GM21360 (cell line): ENCODE measurements around the gene CDPF1.
"Not testable (repeated sequence)": the region's sequence is repeated elsewhere in the genome, so short reads cannot be mapped to it uniquely, and the experiment has no call there.

Source experiments
- ATAC-seq: cut with Tn5 transposase; IDR thresholded peaks from one replicate; pipeline ENCODE4 v1.9.1; 2021; ENCODE audit warnings: mild to moderate bottlenecking, moderate library complexity; ENCODE audit not compliant: unreplicated experiment

CDPF1 gene

GRCh38 chr22:46281866-46282678 is 32.0 kb upstream of the CDPF1 start:
- ATAC-seq = no peak

DNA sequence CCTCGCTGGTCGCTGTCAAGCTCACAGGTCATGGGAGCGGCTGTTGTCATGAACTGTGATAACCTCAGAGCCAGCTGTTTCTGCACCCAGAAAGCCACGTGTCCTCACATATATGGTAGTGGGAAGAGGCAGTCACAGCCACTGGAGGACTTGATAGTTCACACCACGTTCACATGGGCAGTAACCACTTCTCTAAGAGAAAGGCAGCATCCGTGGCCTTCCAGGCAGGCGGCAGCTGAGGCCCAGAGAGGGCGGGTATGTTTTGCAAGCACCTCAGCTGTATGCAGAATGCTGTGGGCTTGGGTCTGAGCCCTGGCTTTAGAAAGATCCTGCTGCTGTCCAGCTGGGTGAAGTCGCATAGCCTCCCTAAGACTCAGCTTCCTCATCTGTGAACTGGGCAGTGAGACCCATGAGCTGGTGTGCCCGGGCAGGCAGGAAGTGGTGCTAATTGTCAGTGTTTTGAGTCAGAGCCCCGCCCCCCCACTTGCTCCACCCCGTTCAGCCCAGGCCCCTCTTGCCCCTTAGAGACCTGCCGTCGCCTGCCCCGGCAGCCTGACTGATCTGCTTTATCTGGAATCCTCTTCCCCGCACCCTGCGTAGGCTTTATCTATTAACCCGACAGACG is 31.0 kb upstream of the CDPF1 start:
- ATAC-seq = no peak

DNA sequence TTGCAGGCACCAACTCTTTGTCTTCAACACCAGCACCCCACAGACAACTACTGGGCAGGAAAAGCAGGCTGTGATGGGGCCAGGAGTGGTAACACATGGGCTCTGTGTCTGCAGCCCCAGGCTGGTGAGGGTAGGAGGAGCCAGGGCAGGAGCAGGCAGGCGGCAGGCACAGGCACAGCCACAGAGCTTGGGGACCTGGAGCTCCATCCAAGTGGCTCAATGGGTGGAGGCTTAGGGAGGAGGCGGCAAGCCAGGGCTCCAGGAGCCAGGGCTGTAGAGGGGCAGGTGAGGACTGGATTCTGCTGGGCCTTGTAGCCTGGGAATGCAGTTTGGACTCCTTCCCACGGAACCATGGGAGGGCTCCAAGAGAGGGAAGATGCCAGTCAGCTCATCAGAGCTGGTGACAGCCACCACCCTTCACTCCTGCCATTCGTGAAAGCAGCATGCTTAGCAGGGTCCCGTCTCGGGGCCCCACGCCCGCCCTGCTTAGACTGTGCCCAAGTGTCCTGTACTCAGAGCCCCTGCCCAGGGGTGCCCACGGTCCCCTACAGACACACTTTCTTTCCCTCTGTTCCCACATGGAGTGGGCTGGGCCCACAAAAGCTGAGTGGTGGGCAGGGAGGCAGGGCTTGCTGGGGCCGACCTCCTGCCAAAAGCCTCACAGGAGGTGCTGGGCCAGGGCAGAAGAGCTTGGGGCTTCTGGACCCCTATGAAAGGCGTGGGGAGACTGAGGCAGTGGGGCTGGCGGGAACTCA is 30.1 kb upstream of the CDPF1 start:
- ATAC-seq = no peak

- ATAC-seq = no peak
Observed at GRCh38 chr22:46278656-46279645, 28.9 kb upstream of the CDPF1 start.

GRCh38 chr22:46276563-46276962 is 26.5 kb upstream of the CDPF1 start:
- ATAC-seq = no peak

GRCh38 chr22:46275455-46276122 is 25.5 kb upstream of the CDPF1 start:
- ATAC-seq = no peak

- no peak for ATAC-seq
Observed at GRCh38 chr22:46274381-46274780, 24.3 kb upstream of the CDPF1 start.

GRCh38 chr22:46273432-46274148 is 23.5 kb upstream of the CDPF1 start:
- ATAC-seq = no peak

- no peak for ATAC-seq
Observed at GRCh38 chr22:46272762-46273431, 22.8 kb upstream of the CDPF1 start.

DNA sequence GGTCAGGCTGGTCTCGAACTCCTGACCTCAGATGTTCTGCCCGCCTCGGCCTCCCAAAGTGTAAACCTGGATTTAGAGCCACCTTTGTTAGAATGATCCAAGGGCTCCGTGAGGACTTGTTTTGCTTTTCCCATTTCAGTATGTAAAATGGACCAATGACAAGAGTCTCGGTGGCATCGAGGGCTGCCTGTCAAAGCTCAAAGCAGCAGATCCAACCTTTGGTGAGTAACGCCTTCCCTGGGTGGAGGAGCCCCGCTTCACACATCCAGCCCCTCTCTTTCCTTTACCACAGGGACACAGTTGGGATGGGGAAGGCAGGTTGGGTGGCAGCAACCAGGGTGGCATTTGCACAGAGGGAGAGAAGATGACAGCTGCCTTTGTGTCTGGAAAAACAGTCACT is 22.1 kb upstream of the CDPF1 start:
- ATAC-seq = no peak

GRCh38 chr22:46269564-46269963 is 19.5 kb upstream of the CDPF1 start:
- no peak for ATAC-seq

- ATAC-seq = no peak
Observed at GRCh38 chr22:46267431-46268279, 17.6 kb upstream of the CDPF1 start, which contains the start of gene TTC38. TTC38 (plus strand) TSS chr22:46268008; CDS start chr22:46268040, 32 bp downstream.

DNA sequence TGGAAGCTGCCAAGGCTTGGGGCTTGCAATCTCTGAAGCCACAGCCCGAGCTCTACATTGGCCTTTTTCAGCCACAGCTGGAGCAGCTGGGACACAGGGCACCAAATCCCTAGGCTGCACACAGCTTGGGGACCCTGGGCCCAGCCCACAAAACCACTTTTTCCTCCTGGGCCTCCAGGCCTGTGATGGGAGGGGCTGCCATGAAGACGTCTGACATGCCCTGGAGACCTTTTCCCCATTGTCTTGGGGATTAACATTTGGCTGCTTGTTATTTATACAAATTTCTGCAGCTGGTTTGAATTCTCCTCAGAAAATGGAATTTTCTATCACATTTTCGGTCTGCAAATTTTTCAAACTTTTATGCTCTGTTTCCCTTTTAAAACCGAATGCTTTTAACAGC is 15.5 kb upstream of the CDPF1 start:
- ATAC-seq = not testable (repeated sequence)

DNA sequence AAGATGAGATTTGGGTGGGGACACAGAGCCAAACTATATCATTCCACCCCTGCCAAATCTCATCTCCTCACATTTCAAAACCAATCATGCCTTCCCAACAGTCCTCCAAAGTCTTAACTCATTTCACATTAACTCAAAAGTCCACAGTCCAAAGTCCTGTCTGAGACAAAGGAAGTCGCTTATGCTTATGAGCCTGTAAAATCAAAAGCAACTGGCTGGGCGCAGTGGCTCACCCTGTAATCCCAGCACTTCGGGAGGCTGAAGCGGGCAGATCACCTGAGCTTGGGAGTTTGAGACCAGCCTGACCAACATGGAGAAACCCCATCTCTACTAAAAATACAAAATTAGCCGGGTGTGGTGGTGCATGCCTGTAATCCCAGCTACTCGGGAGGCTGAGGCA is 14.4 kb upstream of the CDPF1 start:
- ATAC-seq = not testable (repeated sequence)

DNA sequence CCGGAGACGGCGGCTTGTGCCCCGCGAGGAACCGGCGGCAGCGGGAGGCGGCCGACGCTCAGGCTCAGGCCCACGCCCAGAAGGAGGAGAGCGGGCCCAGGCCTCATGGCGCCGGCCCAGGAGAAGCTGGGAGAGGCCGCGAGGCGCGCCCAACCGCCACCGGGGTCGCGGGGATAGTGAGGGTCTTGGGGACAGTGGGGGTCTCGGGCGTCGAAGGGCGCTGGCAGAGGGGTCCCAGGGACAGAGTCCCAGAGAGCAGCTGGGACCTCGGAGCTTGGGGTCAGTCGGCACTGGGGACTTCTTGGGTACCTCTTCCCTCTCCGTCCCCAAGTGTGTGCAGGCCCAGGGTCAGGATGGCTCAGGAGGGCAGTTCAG is 13.1 kb upstream of the CDPF1 start, which contains the start of gene PKDREJ:
Gene PKDREJ, minus strand, starts transcription at position 128 of the 375 bp plus-strand sequence. Its CDS starts 21 bp downstream, at position 107.
- ATAC-seq = no peak

GRCh38 chr22:46262449-46263215 is 12.5 kb upstream of the CDPF1 start:
- no peak for ATAC-seq

GRCh38 chr22:46260038-46260437 is 9.9 kb upstream of the CDPF1 start:
- no peak for ATAC-seq
